Measurements from ENCODE around the gene DGKE. TPM values are rescaled to one million over a fixed set of nuclear protein-coding genes. Genes with fewer than 3 reads are reported as not detected.

Gene DGKE
- total and polyA plus RNA-seq, 2 donors (not counting 3 experiments of a cell fraction or from before 2014, with no cell fraction given): 4.9 to 22.9 TPM

DNA sequence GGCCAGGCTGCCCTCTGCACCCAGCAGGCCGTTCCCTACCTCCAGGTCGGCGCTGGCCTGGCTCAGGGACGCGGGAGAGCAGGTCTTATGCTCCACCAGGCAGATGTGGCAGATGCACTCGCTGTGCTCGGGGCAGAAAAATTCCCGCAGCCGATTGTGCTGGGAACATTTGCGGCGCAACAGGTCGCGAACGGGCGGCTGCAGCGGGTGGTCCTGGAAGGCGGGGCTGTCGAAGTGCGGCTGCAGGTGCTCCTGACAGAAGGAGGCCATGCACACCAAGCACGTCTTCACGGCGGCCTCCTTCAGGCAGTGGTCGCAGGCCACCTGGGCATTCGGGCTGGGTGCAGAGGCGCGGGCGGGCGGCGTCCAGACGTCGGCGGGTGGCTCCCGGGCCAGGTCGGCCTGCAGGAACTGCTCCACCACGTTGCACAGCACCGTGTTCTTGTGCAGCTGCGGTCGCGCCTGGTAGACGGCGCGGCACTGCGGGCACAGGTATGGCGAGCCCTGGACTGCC lies 79.5 kb downstream of the DGKE start:
- H3K9me1 ChIP-seq (replicated peaks; ENCODE audit: control insufficient read depth, extremely low read depth, insufficient read depth, low read length): no peaks in the 10 kb centered on the region
- POLR2A ChIA-PET: interaction anchor here (0.6 to 1.6 kb wide), 15 partner anchors 10 to 133 kb away, joined by 3 to 15 read pairs (median 4); partner anchors contain the start of genes C17orf67 and DGKE
- intact Hi-C loops (cut with micrococcal nuclease) (no loop called here), dilution Hi-C loops (cut with MboI; ENCODE audit: extremely low pct_ligation_motif_present, low sequenced_read_pairs) (no loop called here)
- peak overlapping the region; percentile 80 for H3K4me2 ChIP-seq (ENCODE audit: insufficient read depth, low read length)
- TF ChIP-seq MYC (IDR thresholded peaks at IDR 0.05; ENCODE audit: low read depth, low read length): no peak
- no peak for TF ChIP-seq EZH2 (IDR thresholded peaks at IDR 0.05; ENCODE audit: borderline replicate concordance, low read depth, low read length, severe bottlenecking)
- TF ChIP-seq FOS (IDR thresholded peaks at IDR 0.05; ENCODE audit: borderline replicate concordance, insufficient read depth, low read length): no peak
- TF ChIP-seq JUN (IDR thresholded peaks at IDR 0.05; ENCODE audit: borderline replicate concordance, insufficient read depth, insufficient read length, low read depth): no peak
- no peak for TF ChIP-seq GATA2 (IDR thresholded peaks at IDR 0.05; ENCODE audit: insufficient read depth, insufficient read length, low read depth, low read length)
- no peak for TF ChIP-seq POLR2AphosphoS5 (IDR thresholded peaks at IDR 0.05; ENCODE audit: insufficient read depth, low read depth, low read length)
- TF ChIP-seq, protein P1, sequence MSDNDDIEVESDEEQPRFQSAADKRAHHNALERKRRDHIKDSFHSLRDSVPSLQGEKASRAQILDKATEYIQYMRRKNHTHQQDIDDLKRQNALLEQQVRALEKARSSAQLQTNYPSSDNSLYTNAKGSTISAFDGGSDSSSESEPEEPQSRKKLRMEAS (IDR thresholded peaks at IDR 0.05; ENCODE audit: insufficient read depth, insufficient read length): no peak
- TF ChIP-seq, protein P2, sequence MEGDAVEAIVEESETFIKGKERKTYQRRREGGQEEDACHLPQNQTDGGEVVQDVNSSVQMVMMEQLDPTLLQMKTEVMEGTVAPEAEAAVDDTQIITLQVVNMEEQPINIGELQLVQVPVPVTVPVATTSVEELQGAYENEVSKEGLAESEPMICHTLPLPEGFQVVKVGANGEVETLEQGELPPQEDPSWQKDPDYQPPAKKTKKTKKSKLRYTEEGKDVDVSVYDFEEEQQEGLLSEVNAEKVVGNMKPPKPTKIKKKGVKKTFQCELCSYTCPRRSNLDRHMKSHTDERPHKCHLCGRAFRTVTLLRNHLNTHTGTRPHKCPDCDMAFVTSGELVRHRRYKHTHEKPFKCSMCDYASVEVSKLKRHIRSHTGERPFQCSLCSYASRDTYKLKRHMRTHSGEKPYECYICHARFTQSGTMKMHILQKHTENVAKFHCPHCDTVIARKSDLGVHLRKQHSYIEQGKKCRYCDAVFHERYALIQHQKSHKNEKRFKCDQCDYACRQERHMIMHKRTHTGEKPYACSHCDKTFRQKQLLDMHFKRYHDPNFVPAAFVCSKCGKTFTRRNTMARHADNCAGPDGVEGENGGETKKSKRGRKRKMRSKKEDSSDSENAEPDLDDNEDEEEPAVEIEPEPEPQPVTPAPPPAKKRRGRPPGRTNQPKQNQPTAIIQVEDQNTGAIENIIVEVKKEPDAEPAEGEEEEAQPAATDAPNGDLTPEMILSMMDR (IDR thresholded peaks at IDR 0.05; ENCODE audit: extremely low read depth in 1 of 2, insufficient read depth in 1 of 2, low read depth in 1 of 2, low read length in 2 of 2): no peak
- TF ChIP-seq POLR2A (IDR thresholded peaks at IDR 0.05; ENCODE audit: low read depth, low read length): no peak
- H3K79me2 ChIP-seq (ENCODE audit: control insufficient read depth, insufficient read depth, low read length): peaks cover 47% of the 10 kb centered on the region
- H2AFZ ChIP-seq (ENCODE audit: low read depth, low read length): peak overlapping the region; percentile 73
- CTCF ChIA-PET: interaction anchor here (1.0 to 2.0 kb wide), 5 partner anchors 26 to 133 kb away, joined by 3 to 8 read pairs (median 7); partner anchors contain the start of genes C17orf67 and DGKE
- FAIRE-seq: no peak
- H3K27me3 ChIP-seq (ENCODE audit: control insufficient read depth in 2 of 2, insufficient read depth in 2 of 2, low read length in 2 of 2): no peaks in the 10 kb centered on the region
- H4K20me1 ChIP-seq (replicated peaks; ENCODE audit: control insufficient read depth, extremely low read depth, insufficient read depth, low read length): no peaks in the 10 kb centered on the region
- TSS peak; percentile 48 for BruUV-seq (replicated peaks)
- H3K4me1 ChIP-seq (ENCODE audit: control insufficient read depth, extremely low read depth, insufficient read depth, low read length): peaks cover 33% of the 10 kb centered on the region
- H3K9me3 ChIP-seq (replicated peaks; ENCODE audit: control insufficient read depth, insufficient read depth, low read length): no peaks in the 10 kb centered on the region
- peak overlapping the region; percentile 41 for H3K27ac ChIP-seq (ENCODE audit: insufficient read depth, low read depth, low read length)
- H3K4me3 ChIP-seq (replicated peaks in 1 of 3; ENCODE audit: insufficient read depth in 1 of 3, low read depth in 1 of 3, low read length in 3 of 3): peak overlapping the region; percentile 19 to 95 (median 79)
- peak overlapping the region; percentile 97 for H3K9ac ChIP-seq (replicated peaks; ENCODE audit: extremely low read depth, insufficient read depth, low read length)
- DNase-seq (ENCODE audit: low read depth, low spot score): no peak
- H3K36me3 ChIP-seq (ENCODE audit: control insufficient read depth in 2 of 2, extremely low read depth in 1 of 2, insufficient read depth in 2 of 2, low read length in 2 of 2): peaks cover 2% of the 10 kb centered on the region in 2 experiments

Data from endothelial cell of umbilical vein (primary cell).